Small intestine (tissue), 7 donors: Measurements from ENCODE around the gene ALLC. TPM values are rescaled to one million over a fixed set of nuclear protein-coding genes. Genes with fewer than 3 reads are reported as not detected.

Source experiments
- DNase-seq, 2 donors: peaks; one replicate each; pipeline versions ENCODE4 v3.0.0 to v3.0.0-alpha.2; 2013
- FAIRE-seq: peaks from 2 replicates; lab custom pipeline; 2012; peaks lifted over from hg19 to GRCh38; lab: Jason Lieb, UNC
- H3K27ac ChIP-seq, 3 donors: one replicate each; pipeline ENCODE4 v1.5.1; 2013; ENCODE audit warnings: low read length in 2 of 3, mild to moderate bottlenecking in 2 of 3, control low read depth in 1 of 3, inconsistent platforms in 1 of 3, low read depth in 1 of 3, moderate library complexity in 1 of 3
- H3K27me3 ChIP-seq, 3 donors: one replicate each; pipeline ENCODE4 v1.6.1; 2013; ENCODE audit warnings: low read length in 3 of 3, inconsistent platforms in 1 of 3; ENCODE audit not compliant: control insufficient read depth in 3 of 3, insufficient read depth in 3 of 3
- H3K36me3 ChIP-seq, 3 donors: one replicate each; pipeline ENCODE4 v1.6.1; 2013; ENCODE audit warnings: low read length in 3 of 3, inconsistent platforms in 1 of 3, low read depth in 1 of 3, mild to moderate bottlenecking in 1 of 3, moderate library complexity in 1 of 3; ENCODE audit not compliant: control insufficient read depth in 3 of 3, insufficient read depth in 2 of 3
- H3K4me1 ChIP-seq, 3 donors: one replicate each; pipeline ENCODE4 v1.6.1; 2013; ENCODE audit warnings: low read length in 2 of 3, inconsistent platforms in 1 of 3, low read depth in 1 of 3, mild to moderate bottlenecking in 1 of 3, moderate library complexity in 1 of 3; ENCODE audit not compliant: control insufficient read depth in 3 of 3, insufficient read depth in 2 of 3
- H3K4me3 ChIP-seq, 3 donors: one replicate each; pipeline ENCODE4 v1.5.1; 2013; ENCODE audit warnings: low read length in 3 of 3, control low read depth in 1 of 3, inconsistent platforms in 1 of 3, low read depth in 1 of 3, mild to moderate bottlenecking in 1 of 3, moderate library complexity in 1 of 3
- H3K9me3 ChIP-seq, 2 donors: one replicate each; pipeline ENCODE4 v1.6.1; 2013; ENCODE audit warnings: low read depth in 1 of 2, low read length in 1 of 2; ENCODE audit not compliant: control insufficient read depth in 2 of 2, insufficient read depth in 1 of 2
- WGBS, 3 donors: extraction: QIAGEN DNeasy Blood & Tissue Kit; methylation state at CpG; one replicate each; pipeline ENCODE4 v1.1.7; 2013; 5-methylcytosine and 5-hydroxymethylcytosine counted together
- polyA plus RNA-seq, 4 donors: library from polyadenylated mRNA; stranded (reverse) in 3 of 4; unstranded in 1 of 4; fragments of 200-250 nt in 3 of 4; fragments of 120-200 nt in 1 of 4; gene quantifications; one replicate each; pipeline versions ENCODE4 v1.2.1 to v1.2.3, GENCODE V29; 2013
- donor health status: healthy with polysubstance abuse.
- donor health status: control.
- donor health status: control.
- donor health status: Bipolar disorder and iron deficiency.
- donor health status: healthy.

Gene ALLC
- polyA plus RNA-seq, 4 donors, result 0.07 TPM; not detected in 3

DNA sequence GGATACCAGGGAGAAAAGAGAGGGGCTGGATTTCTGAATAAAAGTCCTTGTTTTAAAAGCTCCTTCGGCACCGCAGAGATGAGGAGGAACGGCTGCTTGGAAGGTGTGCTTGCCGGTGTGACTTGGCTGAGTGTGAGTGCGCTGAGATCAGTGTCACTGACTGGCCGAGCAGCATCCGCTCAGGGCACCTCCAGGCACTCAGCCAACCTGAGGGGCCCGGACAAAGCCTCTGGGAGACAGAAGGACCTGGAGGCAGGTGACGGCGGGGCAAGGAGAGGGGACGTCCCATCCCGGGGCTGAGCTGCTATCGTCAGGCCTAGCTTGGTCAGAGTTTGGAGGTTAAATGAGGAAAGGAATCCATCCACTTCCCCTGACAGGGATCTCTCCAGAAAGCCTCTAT lies 16.8 kb upstream of the ALLC start:
- no peaks in the 10 kb centered on the region for H3K36me3 ChIP-seq
- no peak for DNase-seq
- no peak overlapping the region for H3K27ac ChIP-seq
- H3K4me1 ChIP-seq, result no peaks in the 10 kb centered on the region
- 86 to 92% (median 90%) methylated on average over 13 of the region's 13 CpGs for WGBS, 3 donors
- H3K4me3 ChIP-seq, result no peak overlapping the region
- FAIRE-seq, result no peak
- peaks cover 0 to 5% of the 10 kb centered on the region in 2 donors for H3K9me3 ChIP-seq
- peaks cover 0 to 3% (median 0%) of the 10 kb centered on the region in 3 donors for H3K27me3 ChIP-seq

DNA sequence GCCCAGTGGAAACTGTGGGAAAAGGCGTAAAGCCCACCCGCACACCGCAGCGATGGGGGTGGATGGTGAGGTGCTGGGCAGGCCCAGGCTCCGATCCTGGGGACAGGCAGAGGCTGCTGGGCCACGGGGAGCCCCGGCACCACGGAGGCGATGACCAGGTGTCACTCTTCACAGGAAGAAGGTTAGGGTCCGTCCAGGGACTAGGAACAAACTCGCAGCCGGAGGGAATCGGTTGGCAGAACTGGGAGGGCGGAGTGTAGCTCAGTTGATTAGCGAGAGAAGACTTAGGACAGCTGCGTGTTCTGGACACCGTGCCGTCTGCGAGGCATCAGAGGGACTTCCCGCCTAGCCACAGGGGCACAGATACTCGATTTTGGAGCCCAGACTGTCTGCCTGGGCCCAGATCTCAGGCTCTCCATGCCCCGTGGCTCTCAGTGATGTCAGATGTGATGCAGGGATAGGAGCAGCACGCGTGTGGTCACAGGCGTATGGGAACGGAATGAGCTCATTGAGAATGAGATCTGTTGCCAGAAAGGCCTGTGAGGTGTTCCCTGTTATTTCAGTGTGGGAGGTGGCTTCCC lies 16.1 kb upstream of the ALLC start:
- H3K4me1 ChIP-seq, result no peaks in the 10 kb centered on the region
- peaks cover 0 to 6% of the 10 kb centered on the region in 2 donors for H3K9me3 ChIP-seq
- no peak overlapping the region for H3K27ac ChIP-seq
- no peak for DNase-seq
- no peaks in the 10 kb centered on the region for H3K36me3 ChIP-seq
- peaks cover 0 to 1% (median 0%) of the 10 kb centered on the region in 3 donors for H3K27me3 ChIP-seq
- 85 to 91% (median 91%) methylated on average over 26 of the region's 26 CpGs for WGBS, 3 donors
- H3K4me3 ChIP-seq, result no peak overlapping the region
- FAIRE-seq, result no peak

DNA sequence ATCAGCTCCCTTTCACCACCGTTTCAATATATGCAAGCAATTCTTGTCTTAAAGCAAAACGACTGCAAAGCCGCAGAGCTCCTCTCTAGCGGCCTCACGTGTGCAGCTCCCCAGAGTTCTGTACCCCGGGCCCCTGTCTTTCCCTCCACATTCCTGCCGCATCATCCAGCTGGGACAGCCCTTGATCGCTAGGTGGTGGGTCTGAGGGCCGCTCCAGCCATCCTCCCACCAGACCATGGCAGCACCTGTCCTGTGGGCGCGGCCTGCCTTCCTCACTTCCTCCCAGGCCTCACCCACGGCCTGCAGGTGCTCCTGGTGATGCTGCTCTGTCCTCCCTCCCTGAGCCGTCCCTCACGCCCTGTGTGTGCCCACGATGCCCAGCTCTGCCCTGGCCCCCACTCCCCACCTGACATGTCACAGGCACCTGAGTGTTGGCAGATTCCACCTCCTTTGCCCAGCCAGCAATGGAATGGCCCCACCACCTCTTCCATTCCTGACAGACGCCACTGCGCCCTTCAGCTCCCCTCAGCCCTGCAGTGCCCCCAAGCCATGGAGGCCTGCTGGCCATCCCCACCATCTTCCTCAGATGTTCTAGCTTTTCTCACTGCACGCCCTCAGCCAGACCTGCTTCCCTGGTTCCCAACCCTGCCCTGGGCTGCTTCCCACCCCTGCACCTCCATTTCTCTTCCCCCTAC lies 15.3 kb upstream of the ALLC start:
- no peak overlapping the region for H3K4me3 ChIP-seq
- H3K9me3 ChIP-seq, result peaks cover 0 to 6% of the 10 kb centered on the region in 2 donors
- no peaks in the 10 kb centered on the region for H3K36me3 ChIP-seq
- no peaks in the 10 kb centered on the region for H3K4me1 ChIP-seq
- 77 to 84% (median 82%) methylated on average over 17 to 18 of the region's 18 CpGs for WGBS, 3 donors
- H3K27me3 ChIP-seq, result no peaks in the 10 kb centered on the region
- DNase-seq (no peak), FAIRE-seq (no peak)
- H3K27ac ChIP-seq, result no peak overlapping the region

DNA sequence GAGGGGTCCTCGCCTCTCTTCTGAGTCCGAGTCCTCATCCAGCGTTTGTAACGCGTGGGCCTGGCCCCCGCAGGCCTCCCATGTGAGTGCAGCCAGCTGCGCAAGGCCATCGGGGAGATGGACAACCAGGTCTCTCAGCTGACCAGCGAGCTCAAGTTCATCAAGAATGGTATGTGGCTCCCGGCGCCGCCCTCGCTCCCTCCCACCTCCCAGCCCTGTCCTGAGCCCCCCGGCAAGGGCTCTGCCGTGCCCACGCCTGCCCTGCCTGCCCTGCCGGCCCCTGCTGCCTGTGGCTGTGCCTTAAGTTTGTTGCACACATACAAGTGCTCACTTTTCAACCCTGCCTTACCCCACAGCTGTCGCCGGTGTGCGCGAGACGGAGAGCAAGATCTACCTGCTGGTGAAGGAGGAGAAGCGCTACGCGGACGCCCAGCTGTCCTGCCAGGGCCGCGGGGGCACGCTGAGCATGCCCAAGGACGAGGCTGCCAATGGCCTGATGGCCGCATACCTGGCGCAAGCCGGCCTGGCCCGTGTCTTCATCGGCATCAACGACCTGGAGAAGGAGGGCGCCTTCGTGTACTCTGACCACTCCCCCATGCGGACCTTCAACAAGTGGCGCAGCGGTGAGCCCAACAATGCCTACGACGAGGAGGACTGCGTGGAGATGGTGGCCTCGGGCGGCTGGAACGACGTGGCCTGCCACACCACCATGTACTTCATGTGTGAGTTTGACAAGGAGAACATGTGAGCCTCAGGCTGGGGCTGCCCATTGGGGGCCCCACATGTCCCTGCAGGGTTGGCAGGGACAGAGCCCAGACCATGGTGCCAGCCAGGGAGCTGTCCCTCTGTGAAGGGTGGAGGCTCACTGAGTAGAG lies 14.4 kb upstream of the ALLC start:
- no peaks in the 10 kb centered on the region for H3K27me3 ChIP-seq
- H3K4me3 ChIP-seq, result no peak overlapping the region
- no peak overlapping the region for H3K27ac ChIP-seq
- H3K4me1 ChIP-seq, result no peaks in the 10 kb centered on the region
- DNase-seq (no peak), FAIRE-seq (no peak)
- WGBS, 3 donors, result 92 to 94% (median 93%) methylated on average over 43 to 48 of the region's 48 CpGs
- H3K9me3 ChIP-seq, result peaks cover 0 to 6% of the 10 kb centered on the region in 2 donors
- H3K36me3 ChIP-seq, result no peaks in the 10 kb centered on the region

DNA sequence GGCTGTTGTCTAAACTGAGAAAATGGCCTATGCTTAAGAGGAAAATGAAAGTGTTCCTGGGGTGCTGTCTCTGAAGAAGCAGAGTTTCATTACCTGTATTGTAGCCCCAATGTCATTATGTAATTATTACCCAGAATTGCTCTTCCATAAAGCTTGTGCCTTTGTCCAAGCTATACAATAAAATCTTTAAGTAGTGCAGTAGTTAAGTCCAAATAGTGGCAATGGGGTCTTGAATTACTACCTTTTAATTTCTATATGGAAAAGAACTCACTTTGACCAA lies 13.8 kb upstream of the ALLC start:
- Histone ChIP-seq H3K27me3 (no peaks in the 10 kb centered on the region), H3K4me3 (no peak overlapping the region), H3K4me1 (no peaks in the 10 kb centered on the region), H3K9me3 (peaks cover 0 to 6% of the 10 kb centered on the region in 2 donors), H3K36me3 (no peaks in the 10 kb centered on the region), H3K27ac (no peak overlapping the region)
- no peak for FAIRE-seq
- DNase-seq, result no peak

DNA sequence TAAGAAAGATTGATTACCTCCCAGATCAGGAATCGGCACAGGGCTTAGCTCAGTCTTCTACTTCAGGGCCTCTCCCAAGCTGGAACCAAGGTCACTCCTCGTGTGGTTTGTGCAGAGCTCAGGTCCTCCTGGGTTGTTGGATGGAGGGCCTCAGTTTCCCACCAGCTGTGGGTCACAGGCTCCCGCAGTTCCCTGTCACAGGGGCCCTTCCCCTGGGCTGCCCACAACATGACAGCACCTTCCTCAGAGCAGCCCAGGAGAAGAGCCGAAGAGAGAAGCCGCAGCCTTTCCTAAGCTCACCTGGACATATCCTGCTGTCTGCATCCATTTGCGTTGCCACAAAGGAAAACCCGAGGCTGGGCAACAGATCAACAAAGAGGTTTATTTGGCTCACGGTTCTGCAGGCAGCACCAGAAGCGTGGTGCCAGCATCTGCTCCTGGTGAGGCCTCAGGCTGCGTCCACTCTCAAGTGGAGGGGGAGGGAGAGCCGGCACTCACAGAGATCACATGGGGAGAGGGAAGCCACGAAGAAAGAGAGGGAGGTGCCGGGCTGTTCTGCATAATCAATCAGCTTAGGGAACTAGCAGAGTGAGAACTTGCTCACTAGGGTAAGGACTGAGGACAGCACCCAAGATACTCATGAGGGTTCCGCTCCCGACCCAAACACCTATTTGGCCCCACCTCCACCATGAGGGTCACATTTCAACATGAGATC lies 13.0 kb upstream of the ALLC start:
- WGBS, 3 donors, result 83 to 87% (median 85%) methylated on average over 15 of the region's 15 CpGs
- no peak overlapping the region for H3K4me3 ChIP-seq
- no peaks in the 10 kb centered on the region for H3K4me1 ChIP-seq
- no peaks in the 10 kb centered on the region for H3K27me3 ChIP-seq
- FAIRE-seq (no peak), DNase-seq (no peak)
- no peak overlapping the region for H3K27ac ChIP-seq
- peaks cover 0 to 6% of the 10 kb centered on the region in 2 donors for H3K9me3 ChIP-seq
- no peaks in the 10 kb centered on the region for H3K36me3 ChIP-seq

DNA sequence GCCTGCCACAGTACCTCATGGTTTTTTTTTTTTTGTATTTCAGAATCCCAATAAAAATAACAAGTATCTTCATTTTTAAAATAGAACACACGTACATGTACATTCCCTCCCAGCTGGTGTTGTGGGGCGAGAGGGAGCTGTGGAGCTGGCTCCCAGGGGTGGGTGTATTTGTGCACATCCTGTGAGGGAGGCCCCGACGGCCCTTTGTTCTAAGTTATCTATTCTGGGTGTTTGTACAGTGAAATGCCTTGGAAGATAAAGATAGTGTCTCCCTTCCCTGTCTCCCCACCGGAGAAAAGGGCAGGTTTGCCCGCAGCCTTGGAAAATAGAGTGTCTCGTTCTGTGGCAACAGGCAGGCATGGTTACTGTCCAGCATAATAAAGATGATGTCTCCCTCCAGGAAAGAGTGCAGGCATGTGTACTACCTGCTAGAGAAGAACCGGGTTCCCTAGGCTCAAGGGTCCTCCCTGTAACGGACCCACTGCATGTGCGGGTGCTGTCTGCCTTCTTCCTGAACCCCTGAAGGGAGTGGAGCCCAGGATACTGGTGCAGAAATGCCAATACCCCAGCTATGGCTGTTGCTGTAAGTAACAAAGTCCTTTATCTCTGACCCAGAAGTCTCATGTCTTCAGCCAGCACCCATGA lies 12.1 kb upstream of the ALLC start:
- DNase-seq (no peak), FAIRE-seq (no peak)
- peaks cover 0 to 6% of the 10 kb centered on the region in 2 donors for H3K9me3 ChIP-seq
- H3K27me3 ChIP-seq, result peaks cover 0 to 2% (median 0%) of the 10 kb centered on the region in 3 donors
- WGBS, 3 donors, result 77 to 82% (median 78%) methylated on average over 10 of the region's 10 CpGs
- H3K4me1 ChIP-seq, result peaks cover 0 to 4% (median 0%) of the 10 kb centered on the region in 3 donors
- H3K36me3 ChIP-seq, result no peaks in the 10 kb centered on the region
- H3K27ac ChIP-seq, result no peak overlapping the region
- no peak overlapping the region for H3K4me3 ChIP-seq

DNA sequence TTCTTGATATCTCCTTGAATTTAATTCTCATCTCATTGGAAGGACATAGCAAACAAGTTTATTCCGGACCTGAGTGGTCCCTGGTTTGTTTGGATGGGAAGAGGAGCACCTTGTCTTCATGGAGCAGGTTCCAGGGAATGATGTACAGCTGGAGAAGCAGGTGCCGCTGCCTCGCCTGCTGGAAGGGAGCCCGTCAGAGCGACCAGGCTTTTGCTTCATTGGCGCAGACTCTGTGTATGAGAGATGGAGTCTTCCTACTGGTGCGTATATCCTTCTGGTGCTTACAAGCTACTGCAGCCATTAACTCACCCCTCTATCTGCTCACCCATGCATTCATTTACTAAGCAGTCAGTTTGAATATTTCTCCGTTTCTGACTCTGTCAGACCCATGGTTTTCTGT lies 11.6 kb upstream of the ALLC start:
- Histone ChIP-seq H3K9me3 (peaks cover 0 to 6% of the 10 kb centered on the region in 2 donors), H3K27me3 (peaks cover 0 to 2% (median 0%) of the 10 kb centered on the region in 3 donors), H3K27ac (no peak overlapping the region), H3K4me1 (peaks cover 0 to 7% (median 0%) of the 10 kb centered on the region in 3 donors), H3K36me3 (no peaks in the 10 kb centered on the region), H3K4me3 (no peak overlapping the region)
- DNase-seq (no peak), FAIRE-seq (no peak)
- 82 to 93% (median 88%) methylated on average over 8 of the region's 8 CpGs for WGBS, 3 donors
